HEK293 (cell line): ENCODE data around the gene NDE1.

Source experiments
- CTCF ChIA-PET: fragments of 350-600 bp; formaldehyde crosslinking; extraction: SDS; loops from one replicate; lab custom pipeline; 2021; ENCODE audit warnings: antibody characterized with exemption; lab: Yijun Ruan, JAX
- POLR2A ChIA-PET: fragments of 300-600 bp; formaldehyde crosslinking; extraction: SDS; loops from one replicate; lab custom pipeline; 2020; ENCODE audit warnings: antibody characterized with exemption, inconsistent platforms; lab: Yijun Ruan, JAX
- H3K27ac ChIP-seq: fragments of 200-500 bp; sonication (Bioruptor generic); 2 replicates; pipeline ENCODE4 v1.5.1; 2014; ENCODE audit warnings: low read depth, low read length, control low read depth, inconsistent platforms; ENCODE audit errors: extremely low read depth
- H3K36me3 ChIP-seq, 2 experiments: fragments of 200-500 bp in 1 of 2; sonication (Bioruptor generic) in 1 of 2; 1 replicate in 1 of 2; 2 replicates in 1 of 2; pipeline ENCODE4 v1.5.1; 2014 to 2017; ENCODE audit warnings: inconsistent platforms in 2 of 2, low read length in 2 of 2; ENCODE audit not compliant: control insufficient read depth in 2 of 2, insufficient read depth in 1 of 2
- H3K4me1 ChIP-seq: fragments of 200-500 bp; sonication (Bioruptor generic); 2 replicates; pipeline ENCODE4 v1.5.1; 2014; ENCODE audit warnings: mild to moderate bottlenecking, low read length, inconsistent platforms; ENCODE audit not compliant: control insufficient read depth, insufficient read depth
- H3K4me3 ChIP-seq: 2 replicates; pipeline ENCODE4 v1.5.1; 2011; ENCODE audit warnings: low read depth, mild to moderate bottlenecking, control low read depth, low read length, moderate library complexity
- H3K9me3 ChIP-seq: fragments of 200-500 bp; sonication (Bioruptor generic); 2 replicates; pipeline ENCODE4 v1.5.1; 2014; ENCODE audit warnings: low read depth, low read length, inconsistent platforms; ENCODE audit not compliant: control insufficient read depth, insufficient read depth
- BCL11B ChIP-seq: fragments of 450-650 bp; formaldehyde crosslinking; IDR thresholded peaks from 2 replicates; pipeline ENCODE4 v1.5.1; 2016; ENCODE audit warnings: low read depth, missing biosample characterization, missing genetic modification characterization
- GLIS1 ChIP-seq: fragments of 450-650 bp; formaldehyde crosslinking; IDR thresholded peaks from 2 replicates; pipeline ENCODE4 v1.5.1; 2016; ENCODE audit warnings: missing biosample characterization, missing genetic modification characterization
- KLF17 ChIP-seq: fragments of 450-650 bp; formaldehyde crosslinking; IDR thresholded peaks from 2 replicates; pipeline ENCODE4 v1.5.1; 2016; ENCODE audit warnings: missing biosample characterization, missing genetic modification characterization
- KLF9 ChIP-seq: fragments of 450-650 bp; formaldehyde crosslinking; IDR thresholded peaks from 2 replicates; pipeline ENCODE4 v1.5.1; 2016; ENCODE audit warnings: missing biosample characterization, missing genetic modification characterization, low read depth
- PRDM10 ChIP-seq: fragments of 450-650 bp; formaldehyde crosslinking; IDR thresholded peaks from 2 replicates; pipeline ENCODE4 v1.5.1; 2016; ENCODE audit warnings: missing biosample characterization, missing genetic modification characterization
- PRDM4 ChIP-seq: fragments of 450-650 bp; formaldehyde crosslinking; IDR thresholded peaks from 2 replicates; pipeline ENCODE4 v1.5.1; 2017; ENCODE audit warnings: missing biosample characterization, missing genetic modification characterization
- SCRT1 ChIP-seq: fragments of 450-650 bp; formaldehyde crosslinking; IDR thresholded peaks from 2 replicates; pipeline ENCODE4 v1.5.1; 2016; ENCODE audit warnings: missing biosample characterization, missing genetic modification characterization, borderline replicate concordance
- ZBTB1 ChIP-seq: fragments of 450-650 bp; formaldehyde crosslinking; IDR thresholded peaks from 2 replicates; pipeline ENCODE4 v1.5.1; 2016; ENCODE audit warnings: missing biosample characterization, missing genetic modification characterization
- ZBTB21 ChIP-seq: fragments of 450-650 bp; formaldehyde crosslinking; IDR thresholded peaks from 2 replicates; pipeline ENCODE4 v1.5.1; 2017; ENCODE audit warnings: missing biosample characterization, missing genetic modification characterization
- ZFP37 ChIP-seq: fragments of 450-650 bp; formaldehyde crosslinking; IDR thresholded peaks from 2 replicates; pipeline ENCODE4 v1.5.1; 2016; ENCODE audit warnings: missing biosample characterization, missing genetic modification characterization
- ZNF10 ChIP-seq: fragments of 450-650 bp; formaldehyde crosslinking; IDR thresholded peaks from 2 replicates; pipeline ENCODE4 v1.5.1; 2017; ENCODE audit warnings: missing biosample characterization, missing genetic modification characterization
- ZNF132 ChIP-seq: fragments of 450-650 bp; formaldehyde crosslinking; IDR thresholded peaks from 2 replicates; pipeline ENCODE4 v1.5.1; 2017; ENCODE audit warnings: missing biosample characterization, missing genetic modification characterization, borderline replicate concordance
- ZNF211 ChIP-seq: fragments of 450-650 bp; formaldehyde crosslinking; IDR thresholded peaks from 2 replicates; pipeline ENCODE4 v1.5.1; 2016; ENCODE audit warnings: low read depth, missing biosample characterization, missing genetic modification characterization
- ZNF350 ChIP-seq: fragments of 450-650 bp; formaldehyde crosslinking; IDR thresholded peaks from 2 replicates; pipeline ENCODE4 v1.5.0; 2017; ENCODE audit warnings: missing biosample characterization, mild to moderate bottlenecking, missing genetic modification characterization
- ZNF366 ChIP-seq: fragments of 450-650 bp; formaldehyde crosslinking; conservative IDR thresholded peaks from 2 replicates; pipeline ENCODE4 v1.5.1; 2016; ENCODE audit warnings: missing biosample characterization, missing genetic modification characterization
- ZNF426 ChIP-seq: fragments of 450-650 bp; formaldehyde crosslinking; IDR thresholded peaks from 2 replicates; pipeline ENCODE4 v1.5.1; 2017; ENCODE audit warnings: missing biosample characterization, missing genetic modification characterization, mild to moderate bottlenecking, inconsistent platforms, moderate library complexity
- ZNF544 ChIP-seq: fragments of 450-650 bp; formaldehyde crosslinking; IDR thresholded peaks from 2 replicates; pipeline ENCODE4 v1.5.0; 2017; ENCODE audit warnings: missing biosample characterization, missing genetic modification characterization
- ZNF585B ChIP-seq: fragments of 450-650 bp; formaldehyde crosslinking; IDR thresholded peaks from 2 replicates; pipeline ENCODE4 v1.5.1; 2016; ENCODE audit warnings: missing biosample characterization, missing genetic modification characterization
- ZNF600 ChIP-seq: fragments of 450-650 bp; formaldehyde crosslinking; IDR thresholded peaks from 2 replicates; pipeline ENCODE4 v1.5.1; 2016; ENCODE audit warnings: missing biosample characterization, missing genetic modification characterization
- ZNF76 ChIP-seq: fragments of 450-650 bp; formaldehyde crosslinking; IDR thresholded peaks from 2 replicates; pipeline ENCODE4; 2016; ENCODE audit warnings: low read depth, missing biosample characterization, missing genetic modification characterization, borderline replicate concordance
- ZNF776 ChIP-seq: fragments of 450-650 bp; formaldehyde crosslinking; IDR thresholded peaks from 2 replicates; pipeline ENCODE4 v1.5.0; 2017; ENCODE audit warnings: missing biosample characterization, missing genetic modification characterization, borderline replicate concordance
- ZSCAN16 ChIP-seq: fragments of 450-650 bp; formaldehyde crosslinking; IDR thresholded peaks from 2 replicates; pipeline ENCODE4 v1.5.1; 2016; ENCODE audit warnings: missing biosample characterization, missing genetic modification characterization
- TF ChIP-seq, protein P1 (sequence below): fragments of 450-650 bp; formaldehyde crosslinking; IDR thresholded peaks from 2 replicates; pipeline ENCODE4 v1.5.1; 2016; ENCODE audit warnings: missing biosample characterization, missing genetic modification characterization, low read depth
- TF ChIP-seq, protein P2 (sequence below): fragments of 450-650 bp; formaldehyde crosslinking; IDR thresholded peaks from 2 replicates; pipeline ENCODE4 v1.5.1; 2017; ENCODE audit warnings: missing biosample characterization, missing genetic modification characterization
- TF ChIP-seq, protein P3 (sequence below): fragments of 450-650 bp; IDR thresholded peaks from 2 replicates; pipeline ENCODE4 v1.5.1; 2018; ENCODE audit warnings: missing biosample characterization, mild to moderate bottlenecking, missing genetic modification characterization

The NDE1 gene

DNA sequence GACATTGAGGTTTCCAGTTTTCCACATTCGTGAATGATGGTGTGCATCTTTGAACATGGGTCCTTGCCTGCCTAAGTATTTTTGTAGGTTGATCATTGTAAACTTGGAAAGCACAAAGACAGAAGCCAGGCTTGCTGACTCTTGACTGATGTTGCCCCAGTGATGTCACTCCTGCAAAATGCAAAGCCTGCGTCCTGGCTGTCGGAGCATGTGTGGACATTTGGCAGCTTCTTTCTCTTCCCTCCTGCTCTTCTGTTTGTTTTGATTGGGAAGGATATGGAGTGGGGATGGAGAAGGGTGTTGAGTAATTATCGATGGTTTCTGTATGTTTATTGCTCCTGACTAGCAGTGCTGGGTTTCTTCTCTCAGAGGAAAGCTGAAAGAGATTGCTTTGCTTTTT, 3.2 kb downstream of the NDE1 start (continued):
- TF ChIP-seq ZNF426 (tag by site-specific recombination): no peak
- 0 out of 2 replicates have a peak, but pooled peaks have one; percentile 17 for TF ChIP-seq PRDM4 (tag by site-specific recombination)
- peak; percentile 99 for TF ChIP-seq ZNF600 (tag by site-specific recombination)
- TF ChIP-seq ZNF211 (tag by site-specific recombination): no peak
- TF ChIP-seq, protein P1, sequence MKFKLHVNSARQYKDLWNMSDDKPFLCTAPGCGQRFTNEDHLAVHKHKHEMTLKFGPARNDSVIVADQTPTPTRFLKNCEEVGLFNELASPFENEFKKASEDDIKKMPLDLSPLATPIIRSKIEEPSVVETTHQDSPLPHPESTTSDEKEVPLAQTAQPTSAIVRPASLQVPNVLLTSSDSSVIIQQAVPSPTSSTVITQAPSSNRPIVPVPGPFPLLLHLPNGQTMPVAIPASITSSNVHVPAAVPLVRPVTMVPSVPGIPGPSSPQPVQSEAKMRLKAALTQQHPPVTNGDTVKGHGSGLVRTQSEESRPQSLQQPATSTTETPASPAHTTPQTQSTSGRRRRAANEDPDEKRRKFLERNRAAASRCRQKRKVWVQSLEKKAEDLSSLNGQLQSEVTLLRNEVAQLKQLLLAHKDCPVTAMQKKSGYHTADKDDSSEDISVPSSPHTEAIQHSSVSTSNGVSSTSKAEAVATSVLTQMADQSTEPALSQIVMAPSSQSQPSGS (tag by site-specific recombination): peak; percentile 53; the same call in 1 of the 2 replicates
- peak; percentile 76 for TF ChIP-seq ZBTB21 (tag by site-specific recombination)
- peak; percentile 46; the same call in 1 of the 2 replicates for TF ChIP-seq ZNF366 (tag by site-specific recombination)
- TF ChIP-seq, protein P2, sequence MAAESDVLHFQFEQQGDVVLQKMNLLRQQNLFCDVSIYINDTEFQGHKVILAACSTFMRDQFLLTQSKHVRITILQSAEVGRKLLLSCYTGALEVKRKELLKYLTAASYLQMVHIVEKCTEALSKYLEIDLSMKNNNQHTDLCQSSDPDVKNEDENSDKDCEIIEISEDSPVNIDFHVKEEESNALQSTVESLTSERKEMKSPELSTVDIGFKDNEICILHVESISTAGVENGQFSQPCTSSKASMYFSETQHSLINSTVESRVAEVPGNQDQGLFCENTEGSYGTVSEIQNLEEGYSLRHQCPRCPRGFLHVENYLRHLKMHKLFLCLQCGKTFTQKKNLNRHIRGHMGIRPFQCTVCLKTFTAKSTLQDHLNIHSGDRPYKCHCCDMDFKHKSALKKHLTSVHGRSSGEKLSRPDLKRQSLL: peak; percentile 56; the same call in 1 of the 2 replicates
- TF ChIP-seq, protein P3, sequence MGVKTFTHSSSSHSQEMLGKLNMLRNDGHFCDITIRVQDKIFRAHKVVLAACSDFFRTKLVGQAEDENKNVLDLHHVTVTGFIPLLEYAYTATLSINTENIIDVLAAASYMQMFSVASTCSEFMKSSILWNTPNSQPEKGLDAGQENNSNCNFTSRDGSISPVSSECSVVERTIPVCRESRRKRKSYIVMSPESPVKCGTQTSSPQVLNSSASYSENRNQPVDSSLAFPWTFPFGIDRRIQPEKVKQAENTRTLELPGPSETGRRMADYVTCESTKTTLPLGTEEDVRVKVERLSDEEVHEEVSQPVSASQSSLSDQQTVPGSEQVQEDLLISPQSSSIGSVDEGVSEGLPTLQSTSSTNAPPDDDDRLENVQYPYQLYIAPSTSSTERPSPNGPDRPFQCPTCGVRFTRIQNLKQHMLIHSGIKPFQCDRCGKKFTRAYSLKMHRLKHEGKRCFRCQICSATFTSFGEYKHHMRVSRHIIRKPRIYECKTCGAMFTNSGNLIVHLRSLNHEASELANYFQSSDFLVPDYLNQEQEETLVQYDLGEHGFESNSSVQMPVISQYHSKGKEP (tag by site-specific recombination): peak; percentile 92
- TF ChIP-seq, all 188 proteins: peak for 27

DNA sequence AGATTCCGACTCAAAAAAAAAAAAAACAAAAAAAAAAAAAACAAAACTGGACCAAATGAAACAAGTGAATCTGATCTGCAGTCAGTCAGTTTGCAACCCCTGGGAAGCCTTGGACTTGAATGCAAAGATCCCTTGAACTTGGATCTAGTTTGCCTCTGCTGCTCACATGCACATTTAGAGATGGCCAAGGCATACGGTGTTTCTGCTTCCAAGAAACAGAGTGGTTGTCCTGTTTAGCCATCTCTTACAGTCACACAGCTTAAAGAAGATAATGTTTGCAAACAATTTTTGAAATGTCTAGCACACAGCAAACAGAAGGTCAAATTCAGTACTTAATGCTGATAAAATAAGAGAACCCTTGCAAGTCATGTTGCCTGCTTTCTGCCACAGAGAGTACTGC, 4.5 kb downstream of the NDE1 start:
- ChIA-PET POLR2A (no interaction called here), CTCF (no interaction called here)
- Histone ChIP-seq H3K4me1 (no peaks in the 10 kb centered on the region; the same call in 1 of the 2 replicates), H3K27ac (no peak overlapping the region), H3K9me3 (no peaks in the 10 kb centered on the region), H3K4me3 (no peak overlapping the region), H3K36me3 (peaks cover 3 to 7% of the 10 kb centered on the region in 2 experiments; a peak in 2 of 3 replicates)
- no peak for TF ChIP-seq BCL11B (tag by site-specific recombination)
- no peak for TF ChIP-seq ZNF776 (tag by site-specific recombination)
- no peak for TF ChIP-seq KLF9 (tag by site-specific recombination)
- no peak for TF ChIP-seq ZFP37 (tag by site-specific recombination)
- TF ChIP-seq PRDM10 (tag by site-specific recombination): no peak
- TF ChIP-seq ZNF10 (tag by site-specific recombination): no peak
- no peak for TF ChIP-seq ZNF350 (tag by site-specific recombination)
- TF ChIP-seq ZNF76: no peak
- no peak for TF ChIP-seq GLIS1 (tag by site-specific recombination)
- no peak for TF ChIP-seq ZSCAN16 (tag by site-specific recombination)
- no peak for TF ChIP-seq ZNF132
- TF ChIP-seq SCRT1: no peak
- TF ChIP-seq ZBTB1 (tag by site-specific recombination): no peak
- no peak for TF ChIP-seq ZNF544 (tag by site-specific recombination)
- no peak for TF ChIP-seq ZNF585B (tag by site-specific recombination)
- TF ChIP-seq KLF17 (tag by site-specific recombination): no peak
